H9 (cell line): ENCODE measurements around the gene ANTXR2. TPM values are rescaled to one million over a fixed set of nuclear protein-coding genes. Genes with fewer than 3 reads are reported as not detected.

Experiments
- DNase-seq: peaks from one replicate; pipeline ENCODE4 v3.0.0-alpha.2; 2017
- H2AFZ ChIP-seq: one replicate; pipeline ENCODE4 v1.6.1; 2013; ENCODE audit warnings: mild to moderate bottlenecking, low read length, control low read depth, moderate library complexity
- H2AK5ac ChIP-seq: 2 replicates; pipeline ENCODE4 v1.6.1; 2013; ENCODE audit warnings: low read length, control low read depth, mixed read lengths; ENCODE audit not compliant: insufficient read length
- H2BK120ac ChIP-seq: one replicate; pipeline ENCODE4 v1.6.1; 2013; ENCODE audit warnings: low read depth, mild to moderate bottlenecking, low read length, control low read depth, inconsistent platforms; ENCODE audit not compliant: poor library complexity, severe bottlenecking
- H2BK12ac ChIP-seq: 2 replicates; pipeline ENCODE4 v1.6.1; 2013; ENCODE audit warnings: low read length, control low read depth, mixed read lengths, low read depth; ENCODE audit not compliant: insufficient read length
- H2BK15ac ChIP-seq: 2 replicates; pipeline ENCODE4 v1.6.1; 2013; ENCODE audit warnings: low read depth, low read length, control low read depth
- H2BK20ac ChIP-seq: one replicate; pipeline ENCODE4 v1.6.1; 2013; ENCODE audit warnings: low read depth, mild to moderate bottlenecking, low read length, control low read depth, inconsistent platforms; ENCODE audit not compliant: poor library complexity, severe bottlenecking
- H2BK5ac ChIP-seq: 2 replicates; pipeline ENCODE4 v1.6.1; 2013; ENCODE audit warnings: low read length, control low read depth, mixed read lengths; ENCODE audit not compliant: insufficient read length
- H3K14ac ChIP-seq: 2 replicates; pipeline ENCODE4 v1.6.1; 2013; ENCODE audit warnings: low read length, control low read depth; ENCODE audit not compliant: insufficient read depth
- H3K18ac ChIP-seq: 2 replicates; pipeline ENCODE4 v1.6.1; 2013; ENCODE audit warnings: low read depth, mild to moderate bottlenecking, mixed read lengths, low read length, control low read depth; ENCODE audit not compliant: insufficient read length
- H3K23ac ChIP-seq: 2 replicates; pipeline ENCODE4 v1.6.1; 2013; ENCODE audit warnings: low read length, control low read depth, mixed read lengths, low read depth; ENCODE audit not compliant: insufficient read length
- H3K23me2 ChIP-seq: 2 replicates; pipeline ENCODE4 v1.6.1; 2013; ENCODE audit warnings: low read depth, mild to moderate bottlenecking, mixed read lengths, low read length, control low read depth; ENCODE audit not compliant: insufficient read length, poor library complexity, severe bottlenecking
- H3K27ac ChIP-seq: 2 replicates; pipeline ENCODE4 v1.5.1; 2013; ENCODE audit warnings: low read length, control low read depth, mixed read lengths, low read depth; ENCODE audit not compliant: insufficient read length
- H3K27me3 ChIP-seq: 2 replicates; pipeline ENCODE4 v1.6.1; 2013; ENCODE audit warnings: low read length, control low read depth, inconsistent platforms; ENCODE audit not compliant: insufficient read depth
- H3K4ac ChIP-seq: 2 replicates; pipeline ENCODE4 v1.6.1; 2013; ENCODE audit warnings: low read depth, mild to moderate bottlenecking, control low read depth, inconsistent platforms, low read length, moderate library complexity
- H3K4me1 ChIP-seq: 2 replicates; pipeline ENCODE4 v1.6.1; 2013; ENCODE audit warnings: low read length, control low read depth, inconsistent platforms; ENCODE audit not compliant: insufficient read depth
- H3K4me2 ChIP-seq: 2 replicates; pipeline ENCODE4 v1.6.1; 2013; ENCODE audit warnings: low read length, control low read depth, mixed read lengths; ENCODE audit not compliant: insufficient read length, insufficient read depth
- H3K56ac ChIP-seq: 2 replicates; pipeline ENCODE4 v1.6.1; 2013; ENCODE audit warnings: low read depth, mild to moderate bottlenecking, mixed read lengths, low read length, control low read depth; ENCODE audit not compliant: insufficient read length
- H3K79me1 ChIP-seq: 2 replicates; pipeline ENCODE4 v1.6.1; 2013; ENCODE audit warnings: low read depth, mild to moderate bottlenecking, moderate library complexity, low read length, control low read depth, inconsistent platforms; ENCODE audit not compliant: insufficient read depth, poor library complexity, severe bottlenecking
- H3K79me2 ChIP-seq: 2 replicates; pipeline ENCODE4 v1.6.1; 2013; ENCODE audit warnings: low read length, control low read depth, inconsistent platforms; ENCODE audit not compliant: insufficient read depth
- H3K9ac ChIP-seq: 2 replicates; pipeline ENCODE4 v1.6.1; 2013; ENCODE audit warnings: low read length, control low read depth, mixed read lengths; ENCODE audit not compliant: insufficient read length; ENCODE audit errors: extremely low read depth
- H3K9me3 ChIP-seq: one replicate; pipeline ENCODE4 v1.6.1; 2013; ENCODE audit warnings: low read depth, low read length, inconsistent platforms; ENCODE audit not compliant: control insufficient read depth
- H3T11ph ChIP-seq: one replicate; pipeline ENCODE4 v1.6.1; 2013; ENCODE audit warnings: mild to moderate bottlenecking, low read length, control low read depth, inconsistent platforms
- H4K20me1 ChIP-seq: one replicate; pipeline ENCODE4 v1.6.1; 2013; ENCODE audit not compliant: control insufficient read depth, insufficient read length, insufficient read depth
- H4K5ac ChIP-seq: 2 replicates; pipeline ENCODE4 v1.6.1; 2013; ENCODE audit warnings: low read depth, mild to moderate bottlenecking, mixed read lengths, low read length, control low read depth; ENCODE audit not compliant: insufficient read length
- H4K8ac ChIP-seq: replicated peaks from 2 replicates; pipeline ENCODE4 v1.6.1; 2013; ENCODE audit warnings: low read length, control low read depth, mixed read lengths, low read depth; ENCODE audit not compliant: insufficient read length
- H4K91ac ChIP-seq: 2 replicates; pipeline ENCODE4 v1.6.1; 2013; ENCODE audit warnings: low read depth, mild to moderate bottlenecking, moderate library complexity, mixed read lengths, low read length, control low read depth; ENCODE audit not compliant: insufficient read length
- H3K27ac Mint-ChIP-seq, 3 experiments: 2 replicates in 2 of 3; 3 replicates in 1 of 3; pipeline ENCODE4 v1.8.0; 2020 to 2021; ENCODE audit warnings: mixed read lengths in 3 of 3, mild to moderate bottlenecking in 1 of 3, moderate library complexity in 1 of 3
- H3K27me3 Mint-ChIP-seq: 2 replicates; pipeline ENCODE4 v1.8.0; 2021; ENCODE audit warnings: low read depth, mild to moderate bottlenecking, moderate library complexity, mixed read lengths
- H3K36me3 Mint-ChIP-seq, 3 experiments: 2 replicates in 2 of 3; 3 replicates in 1 of 3; pipeline ENCODE4 v1.8.0; 2020 to 2021; ENCODE audit warnings: low read depth in 3 of 3, mixed read lengths in 3 of 3; ENCODE audit not compliant: insufficient read depth in 1 of 3
- H3K4me1 Mint-ChIP-seq, 2 experiments: 2 replicates each; pipeline ENCODE4 v1.8.0; 2020; ENCODE audit warnings: mixed read lengths in 2 of 2
- H3K4me3 Mint-ChIP-seq, 2 experiments: 2 replicates in 1 of 2; 3 replicates in 1 of 2; pipeline ENCODE4 v1.8.0; 2020 to 2021; ENCODE audit warnings: mild to moderate bottlenecking in 2 of 2, mixed read lengths in 2 of 2, moderate library complexity in 1 of 2
- H3K9me3 Mint-ChIP-seq, 2 experiments: 2 replicates in 1 of 2; 3 replicates in 1 of 2; pipeline ENCODE4 v1.8.0; 2020; ENCODE audit warnings: mild to moderate bottlenecking in 2 of 2, mixed read lengths in 2 of 2, moderate library complexity in 1 of 2
- WGBS: extraction: QIAGEN DNeasy Blood & Tissue Kit; methylation state at CpG from one replicate; pipeline ENCODE4 v1.1.7; 2013; ENCODE audit warnings: missing lambda C conversion rate, low lambda C conversion rate, mixed read lengths; ENCODE audit not compliant: insufficient read length; ENCODE audit errors: extremely low coverage; 5-methylcytosine and 5-hydroxymethylcytosine counted together
- total RNA-seq: library from RNA; stranded (reverse); gene quantifications from 2 replicates; pipeline ENCODE4 v1.2.1, GENCODE V29; 2021
- TF ChIP-seq, protein P1 (sequence below): fragments of 200-600 bp; sonication (generic); conservative IDR thresholded peaks from 3 replicates; pipeline ENCODE4 v1.8.0; 2021; ENCODE audit warnings: antibody characterized with exemption, mild to moderate bottlenecking

ANTXR2 gene
- total RNA-seq, 1 experiment from 2014 or later, result 4.7 TPM

DNA sequence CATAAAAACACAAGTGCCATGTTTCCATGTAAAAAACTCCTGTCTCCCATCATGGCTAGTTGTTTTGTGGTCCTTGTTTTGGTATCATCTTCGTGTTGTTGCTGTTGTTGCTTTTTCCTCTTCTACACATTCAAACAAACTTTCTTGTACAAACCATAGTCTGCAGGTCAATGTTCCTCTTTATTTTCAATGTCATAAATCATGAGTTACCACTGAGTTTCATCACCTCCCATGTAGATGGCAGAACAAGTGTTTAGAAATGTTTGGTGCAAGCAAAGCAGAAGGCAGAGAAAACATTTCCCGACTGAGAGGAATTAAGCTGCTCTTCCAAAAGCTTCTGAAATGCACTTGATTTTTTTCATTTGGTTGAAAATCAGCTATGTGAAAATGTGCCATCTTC, 166.0 kb downstream of the ANTXR2 start:
- no peaks in the 10 kb centered on the region for H4K20me1 ChIP-seq
- H3K79me1 ChIP-seq, result no peaks in the 10 kb centered on the region
- no peak overlapping the region for H2BK15ac ChIP-seq
- H2BK120ac ChIP-seq, result no peak overlapping the region
- no peak overlapping the region for H2BK5ac ChIP-seq
- H4K8ac ChIP-seq, result no peak overlapping the region
- H2BK12ac ChIP-seq, result no peak overlapping the region
- Mint-ChIP-seq H3K27me3 (no peaks in the 10 kb centered on the region), H3K36me3 (no peaks in the 10 kb centered on the region), H3K4me1 (no peaks in the 10 kb centered on the region), H3K27ac (no peak overlapping the region), H3K4me3 (no peak overlapping the region), H3K9me3 (no peaks in the 10 kb centered on the region)
- no peak overlapping the region for H3K4me2 ChIP-seq
- TF ChIP-seq, protein P1, sequence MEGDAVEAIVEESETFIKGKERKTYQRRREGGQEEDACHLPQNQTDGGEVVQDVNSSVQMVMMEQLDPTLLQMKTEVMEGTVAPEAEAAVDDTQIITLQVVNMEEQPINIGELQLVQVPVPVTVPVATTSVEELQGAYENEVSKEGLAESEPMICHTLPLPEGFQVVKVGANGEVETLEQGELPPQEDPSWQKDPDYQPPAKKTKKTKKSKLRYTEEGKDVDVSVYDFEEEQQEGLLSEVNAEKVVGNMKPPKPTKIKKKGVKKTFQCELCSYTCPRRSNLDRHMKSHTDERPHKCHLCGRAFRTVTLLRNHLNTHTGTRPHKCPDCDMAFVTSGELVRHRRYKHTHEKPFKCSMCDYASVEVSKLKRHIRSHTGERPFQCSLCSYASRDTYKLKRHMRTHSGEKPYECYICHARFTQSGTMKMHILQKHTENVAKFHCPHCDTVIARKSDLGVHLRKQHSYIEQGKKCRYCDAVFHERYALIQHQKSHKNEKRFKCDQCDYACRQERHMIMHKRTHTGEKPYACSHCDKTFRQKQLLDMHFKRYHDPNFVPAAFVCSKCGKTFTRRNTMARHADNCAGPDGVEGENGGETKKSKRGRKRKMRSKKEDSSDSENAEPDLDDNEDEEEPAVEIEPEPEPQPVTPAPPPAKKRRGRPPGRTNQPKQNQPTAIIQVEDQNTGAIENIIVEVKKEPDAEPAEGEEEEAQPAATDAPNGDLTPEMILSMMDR, result no peak
- H2AFZ ChIP-seq, result no peak overlapping the region
- no peaks in the 10 kb centered on the region for H3K9me3 ChIP-seq
- no peak for DNase-seq
- H4K5ac ChIP-seq, result no peak overlapping the region
- no peak overlapping the region for H3K27ac ChIP-seq
- no peaks in the 10 kb centered on the region for H3K79me2 ChIP-seq
- H3K9ac ChIP-seq, result no peak overlapping the region
- H3T11ph ChIP-seq, result no peak overlapping the region
- no CpG with 5 or more reads among the region's 2 CpGs for WGBS
- H3K23ac ChIP-seq, result no peak overlapping the region
- H2AK5ac ChIP-seq, result no peak overlapping the region
- no peak overlapping the region for H3K14ac ChIP-seq
- H3K23me2 ChIP-seq, result no peaks in the 10 kb centered on the region
- H3K4me1 ChIP-seq, result no peaks in the 10 kb centered on the region
- no peak overlapping the region for H3K18ac ChIP-seq
- H4K91ac ChIP-seq, result no peak overlapping the region
- H2BK20ac ChIP-seq, result no peak overlapping the region
- no peak overlapping the region for H3K56ac ChIP-seq
- H3K27me3 ChIP-seq, result no peaks in the 10 kb centered on the region
- H3K4ac ChIP-seq, result no peak overlapping the region
